22Rv1 (cell line): ENCODE measurements around the gene CPLX1.

Source experiments
- CTCF ChIP-seq: fragments of 450-650 bp; IDR thresholded peaks from 2 replicates; pipeline ENCODE4 v1.5.1; 2017; ENCODE audit warnings: mild to moderate bottlenecking
- ZFX ChIP-seq: fragments of 450-650 bp; IDR thresholded peaks from 2 replicates; pipeline ENCODE4 v1.6.1; 2017; ENCODE audit warnings: antibody characterized with exemption, borderline replicate concordance

GRCh38 chr4:808860-809570, 16.9 kb downstream of the CPLX1 start:
- TF ChIP-seq CTCF (no peak), ZFX (no peak)
